ENCODE results near the gene C16orf96. TPM values are rescaled to one million over a fixed set of nuclear protein-coding genes. Genes with fewer than 3 reads are reported as not detected.
A peak's percentile ranks its signal among the peaks of the same experiment; 100 is the strongest.

C16orf96 gene
- total RNA-seq, 1 experiment from 2014 or later = 1.4 TPM

DNA sequence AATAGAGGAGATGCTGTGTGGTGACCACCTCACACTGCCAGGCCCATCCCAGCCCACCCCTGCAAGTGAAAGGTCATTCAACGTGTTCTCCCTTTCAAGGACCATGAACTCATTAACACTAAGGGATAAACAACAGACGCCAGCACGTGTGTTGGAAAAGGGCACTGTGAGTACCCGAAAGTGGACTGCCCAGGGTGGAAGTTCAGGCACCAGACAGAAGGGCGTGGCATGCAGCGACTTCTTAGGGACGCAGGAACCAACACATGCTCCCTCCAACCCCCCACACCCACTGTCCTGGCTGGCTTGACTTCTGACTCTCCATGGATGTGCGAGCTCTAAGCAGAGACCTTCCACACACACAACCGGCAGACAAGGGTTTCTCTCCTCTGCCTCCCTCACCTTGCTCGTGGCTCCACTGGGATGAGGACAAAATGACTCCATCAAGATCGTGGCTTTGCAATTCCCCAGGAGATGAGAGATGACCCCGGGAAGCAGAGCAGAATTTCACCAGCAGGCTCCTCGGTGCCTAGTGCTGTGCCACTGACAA lies 47.6 kb downstream of the C16orf96 start:
- Mint-ChIP-seq H3K27ac (peak overlapping the region in 1 of 3 experiments; percentile 24; a peak in 2 of 7 replicates), H3K4me1 (peaks cover 11 to 27% of the 10 kb centered on the region in 2 experiments), H3K9me3 (no peaks in the 10 kb centered on the region), H3K36me3 (ENCODE audit: insufficient read depth in 1 of 3, low read depth in 3 of 3) (peaks cover 0 to 24% (median 5%) of the 10 kb centered on the region in 3 experiments; a peak in 4 of 7 replicates), H3K27me3 (ENCODE audit: low read depth) (no peaks in the 10 kb centered on the region), H3K4me3 (no peak overlapping the region)
- no peak for DNase-seq
- Histone ChIP-seq H3K9ac (ENCODE audit: extremely low read depth, insufficient read length, low read length) (no peak overlapping the region), H3K27me3 (ENCODE audit: insufficient read depth, low read length) (no peaks in the 10 kb centered on the region), H2AFZ (ENCODE audit: low read length) (no peak overlapping the region), H3T11ph (ENCODE audit: low read length) (no peak overlapping the region), H3K56ac (ENCODE audit: insufficient read length, low read depth, low read length) (no peak overlapping the region), H4K8ac (replicated peaks; ENCODE audit: insufficient read length, low read depth, low read length) (no peak overlapping the region), H2BK120ac (ENCODE audit: low read depth, low read length, poor library complexity, severe bottlenecking) (no peak overlapping the region), H2BK15ac (ENCODE audit: low read depth, low read length) (no peak overlapping the region), H3K4ac (ENCODE audit: low read depth, low read length) (no peak overlapping the region), H4K20me1 (ENCODE audit: control insufficient read depth, insufficient read depth, insufficient read length) (no peaks in the 10 kb centered on the region), H4K91ac (ENCODE audit: insufficient read length, low read depth, low read length) (no peak overlapping the region), H3K14ac (ENCODE audit: insufficient read depth, low read length) (no peak overlapping the region), H3K4me1 (ENCODE audit: insufficient read depth, low read length) (no peaks in the 10 kb centered on the region), H3K27ac (ENCODE audit: insufficient read length, low read depth, low read length) (no peak overlapping the region), H3K9me3 (ENCODE audit: control insufficient read depth, low read depth, low read length) (no peaks in the 10 kb centered on the region), H3K18ac (ENCODE audit: insufficient read length, low read depth, low read length) (no peak overlapping the region), H3K79me2 (ENCODE audit: insufficient read depth, low read length) (no peaks in the 10 kb centered on the region), H2BK5ac (ENCODE audit: insufficient read length, low read length) (no peak overlapping the region), H3K4me2 (ENCODE audit: insufficient read depth, insufficient read length, low read length) (no peak overlapping the region), H2AK5ac (ENCODE audit: insufficient read length, low read length) (no peak overlapping the region), H3K23me2 (ENCODE audit: insufficient read length, low read depth, low read length, poor library complexity, severe bottlenecking) (no peaks in the 10 kb centered on the region), H3K23ac (ENCODE audit: insufficient read length, low read depth, low read length) (no peak overlapping the region), H2BK12ac (ENCODE audit: insufficient read length, low read depth, low read length) (no peak overlapping the region), H2BK20ac (ENCODE audit: low read depth, low read length, poor library complexity, severe bottlenecking) (no peak overlapping the region), H4K5ac (ENCODE audit: insufficient read length, low read depth, low read length) (no peak overlapping the region), H3K79me1 (ENCODE audit: insufficient read depth, low read depth, low read length, poor library complexity, severe bottlenecking) (no peaks in the 10 kb centered on the region)
- TF ChIP-seq, protein P1, sequence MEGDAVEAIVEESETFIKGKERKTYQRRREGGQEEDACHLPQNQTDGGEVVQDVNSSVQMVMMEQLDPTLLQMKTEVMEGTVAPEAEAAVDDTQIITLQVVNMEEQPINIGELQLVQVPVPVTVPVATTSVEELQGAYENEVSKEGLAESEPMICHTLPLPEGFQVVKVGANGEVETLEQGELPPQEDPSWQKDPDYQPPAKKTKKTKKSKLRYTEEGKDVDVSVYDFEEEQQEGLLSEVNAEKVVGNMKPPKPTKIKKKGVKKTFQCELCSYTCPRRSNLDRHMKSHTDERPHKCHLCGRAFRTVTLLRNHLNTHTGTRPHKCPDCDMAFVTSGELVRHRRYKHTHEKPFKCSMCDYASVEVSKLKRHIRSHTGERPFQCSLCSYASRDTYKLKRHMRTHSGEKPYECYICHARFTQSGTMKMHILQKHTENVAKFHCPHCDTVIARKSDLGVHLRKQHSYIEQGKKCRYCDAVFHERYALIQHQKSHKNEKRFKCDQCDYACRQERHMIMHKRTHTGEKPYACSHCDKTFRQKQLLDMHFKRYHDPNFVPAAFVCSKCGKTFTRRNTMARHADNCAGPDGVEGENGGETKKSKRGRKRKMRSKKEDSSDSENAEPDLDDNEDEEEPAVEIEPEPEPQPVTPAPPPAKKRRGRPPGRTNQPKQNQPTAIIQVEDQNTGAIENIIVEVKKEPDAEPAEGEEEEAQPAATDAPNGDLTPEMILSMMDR (conservative IDR thresholded peaks at IDR 0.05) = no peak
- WGBS (ENCODE audit: extremely low coverage, insufficient read length, low lambda C conversion rate) = no CpG with 5 or more reads among the region's 13 CpGs
